GM12878 (cell line): ENCODE results near the gene ARHGAP9. TPM values are rescaled to one million over a fixed set of nuclear protein-coding genes. Genes with fewer than 3 reads are reported as not detected.

ENCODE experiments used
- ATAC-seq: fragments of 200-7000 bp; cut with Tn5 transposase; 3 replicates; pipeline ENCODE4 v1.9.1; 2020; ENCODE audit warnings: mild to moderate bottlenecking, moderate library complexity
- BruUV-seq: library from RNA; stranded (reverse); fragments of 400-500 nt; replicated peaks from 2 replicates; lab custom pipeline; 2021; lab: Mats Ljungman, UMichigan
- CTCF ChIA-PET: fragments of 300-600 bp; sonication (Branson Sonifier 250); formaldehyde crosslinking; extraction: SDS; loops from one replicate; lab custom pipeline; 2021; ENCODE audit warnings: inconsistent platforms; lab: Yijun Ruan, JAX
- POLR2A ChIA-PET: fragments of 350-600 bp; formaldehyde crosslinking; extraction: SDS; loops from one replicate; lab custom pipeline; 2021; ENCODE audit warnings: inconsistent platforms; lab: Charles Lee
- RAD21 ChIA-PET: fragments of 300-600 bp; sonication (Branson Sonifier 250); formaldehyde crosslinking; loops from one replicate; lab custom pipeline; 2023; ENCODE audit warnings: antibody characterized with exemption; ENCODE audit not compliant: unreplicated experiment; lab: Charles Lee
- SMC1A ChIA-PET: fragments of 300-600 bp; sonication (Branson Sonifier 250); formaldehyde crosslinking; loops from one replicate; lab custom pipeline; 2023; ENCODE audit not compliant: unreplicated experiment, uncharacterized antibody; lab: Charles Lee
- DNase-seq: peaks from one replicate; pipeline ENCODE4 v3.0.0-alpha.2; 2011; ENCODE audit warnings: low read depth, low spot score
- FAIRE-seq: peaks from 3 replicates; lab custom pipeline; 2011; peaks lifted over from hg19 to GRCh38; lab: Jason Lieb, UNC
- H2AFZ ChIP-seq: 2 replicates; pipeline ENCODE4 v1.6.0; 2011; ENCODE audit warnings: low read depth, low read length, control low read depth; ENCODE audit not compliant: control insufficient read depth
- H3K27ac ChIP-seq: 2 replicates; pipeline ENCODE4 v1.5.1; 2011; ENCODE audit warnings: control low read depth; ENCODE audit not compliant: control insufficient read depth, insufficient read depth
- H3K27me3 ChIP-seq, 2 experiments: replicated peaks in 1 of 2; 2 replicates each; pipeline versions ENCODE4 v1.6.0 to v1.6.1; 2011; ENCODE audit warnings: low read length in 1 of 2; ENCODE audit not compliant: control insufficient read depth in 2 of 2, insufficient read depth in 2 of 2
- H3K36me3 ChIP-seq, 2 experiments: 2 replicates each; pipeline ENCODE4 v1.5.1; 2011; ENCODE audit warnings: low read length in 1 of 2; ENCODE audit not compliant: control insufficient read depth in 2 of 2, insufficient read depth in 2 of 2
- H3K4me1 ChIP-seq: 2 replicates; pipeline ENCODE4 v1.6.1; 2011; ENCODE audit warnings: mild to moderate bottlenecking, low read length, moderate library complexity, mixed read lengths; ENCODE audit not compliant: control insufficient read depth, insufficient read depth
- H3K4me2 ChIP-seq: 2 replicates; pipeline ENCODE4 v1.6.0; 2011; ENCODE audit warnings: control low read depth; ENCODE audit not compliant: control insufficient read depth, insufficient read depth
- H3K4me3 ChIP-seq: fragments of 200-600 bp; sonication (generic); 2 replicates; pipeline ENCODE4 v1.5.1; 2016
- H3K79me2 ChIP-seq: 2 replicates; pipeline ENCODE4 v1.6.0; 2011; ENCODE audit warnings: low read length; ENCODE audit not compliant: control insufficient read depth, insufficient read depth
- H3K9ac ChIP-seq: 2 replicates; pipeline ENCODE4 v1.8.0; 2011; ENCODE audit warnings: low read length, control low read depth, mixed read lengths; ENCODE audit not compliant: control insufficient read depth, insufficient read depth
- H3K9me3 ChIP-seq: replicated peaks from 3 replicates; pipeline ENCODE4 v1.5.1; 2011; ENCODE audit warnings: mild to moderate bottlenecking, low read length; ENCODE audit not compliant: control insufficient read depth, insufficient read depth
- H4K20me1 ChIP-seq: 2 replicates; pipeline ENCODE4 v1.6.0; 2011; ENCODE audit not compliant: control insufficient read depth, insufficient read depth
- GATAD2B ChIP-seq: fragments of 450-650 bp; conservative IDR thresholded peaks from 2 replicates; pipeline ENCODE4 v1.6.1; 2017; ENCODE audit warnings: low read depth, mild to moderate bottlenecking, moderate library complexity
- HCFC1 ChIP-seq: fragments of 150-350 bp; IDR thresholded peaks from 2 replicates; pipeline ENCODE4 v1.6.1; 2014; ENCODE audit warnings: low read length
- POLR2AphosphoS5 ChIP-seq: IDR thresholded peaks from 2 replicates; pipeline ENCODE4 v1.6.1; 2011; ENCODE audit warnings: mild to moderate bottlenecking, low read length, inconsistent platforms
- SMARCA5 ChIP-seq: fragments of 450-650 bp; IDR thresholded peaks from 2 replicates; pipeline ENCODE4 v1.6.1; 2017; ENCODE audit warnings: mild to moderate bottlenecking
- STAT1 ChIP-seq: fragments of 450-650 bp; conservative IDR thresholded peaks from 2 replicates; pipeline ENCODE4 v1.6.1; 2014; ENCODE audit warnings: antibody characterized with exemption, mild to moderate bottlenecking
- YBX1 ChIP-seq: fragments of 450-650 bp; IDR thresholded peaks from 2 replicates; pipeline ENCODE4 v1.6.1; 2016; ENCODE audit warnings: antibody characterized with exemption
- ZNF622 ChIP-seq: fragments of 450-650 bp; IDR thresholded peaks from 2 replicates; pipeline ENCODE4 v1.6.1; 2017; ENCODE audit warnings: mild to moderate bottlenecking, inconsistent platforms
- WGBS: methylation state at CpG from one replicate; pipeline ENCODE4 v1.1.6; 2016; ENCODE audit warnings: low lambda C conversion rate; ENCODE audit not compliant: insufficient replicate concordance, insufficient coverage; ENCODE audit errors: missing lambda C conversion rate; 5-methylcytosine and 5-hydroxymethylcytosine counted together
- in situ Hi-C: fragments of 300-500 bp; cut with MboI; formaldehyde crosslinking; loops from 9 replicates; pipeline ENCODE4 v1.14.3; 2018; ENCODE audit warnings: mixed read lengths
- intact Hi-C: fragments of 100-400 bp; cut with micrococcal nuclease; formaldehyde crosslinking; loops from one replicate; pipeline ENCODE4 v1.14.2; 2022; ENCODE audit not compliant: unreplicated experiment
- polyA plus RNA-seq, 11 experiments: library from polyadenylated mRNA; depleted of rRNA in 4 of 11; unstranded in 6 of 11; stranded (reverse) in 5 of 11; fragments of >200 nt; fragmentation: Nextera tagmentation in 4 of 11; fragmentation: Illumina TruSeq in 1 of 11; extraction: Ambion mirVana in 4 of 11; extraction: Trizol in 1 of 11; gene quantifications; 1 replicate in 1 of 11; 2 replicates in 10 of 11; pipeline versions ENCODE4 v1.2.1 to v1.2.3, GENCODE V29; 2011 to 2016; ENCODE audit warnings: inconsistent platforms in 2 of 11, missing spikeins in 2 of 11, low read depth in 1 of 11
- total RNA-seq, 4 experiments: library from RNA; depleted of rRNA in 3 of 4; stranded (reverse); fragments of >200 nt in 3 of 4; fragmentation: Illumina TruSeq in 1 of 4; extraction: Trizol in 1 of 4; gene quantifications; 2 replicates each; pipeline versions ENCODE4 v1.2.1 to v1.2.3, GENCODE V29; 2013 to 2021
- TF ChIP-seq, protein P1 (sequence below): IDR thresholded peaks from 2 replicates; pipeline ENCODE4 v1.6.1; 2012; ENCODE audit warnings: improper control_type of control experiment, low read depth, low read length; ENCODE audit not compliant: insufficient replicate concordance
- TF ChIP-seq, protein P2 (sequence below): IDR thresholded peaks from 2 replicates; pipeline ENCODE4 v1.6.1; 2011; ENCODE audit warnings: borderline replicate concordance, low read depth, mild to moderate bottlenecking, moderate library complexity, low read length; ENCODE audit not compliant: insufficient read depth, poor library complexity, severe bottlenecking

ARHGAP9 gene
- total and polyA plus RNA-seq, 10 of the 15 experiments (the other 5 are each of a cell fraction or from before 2014, with no cell fraction given), result 19.5 to 102 (median 76.8) TPM

DNA sequence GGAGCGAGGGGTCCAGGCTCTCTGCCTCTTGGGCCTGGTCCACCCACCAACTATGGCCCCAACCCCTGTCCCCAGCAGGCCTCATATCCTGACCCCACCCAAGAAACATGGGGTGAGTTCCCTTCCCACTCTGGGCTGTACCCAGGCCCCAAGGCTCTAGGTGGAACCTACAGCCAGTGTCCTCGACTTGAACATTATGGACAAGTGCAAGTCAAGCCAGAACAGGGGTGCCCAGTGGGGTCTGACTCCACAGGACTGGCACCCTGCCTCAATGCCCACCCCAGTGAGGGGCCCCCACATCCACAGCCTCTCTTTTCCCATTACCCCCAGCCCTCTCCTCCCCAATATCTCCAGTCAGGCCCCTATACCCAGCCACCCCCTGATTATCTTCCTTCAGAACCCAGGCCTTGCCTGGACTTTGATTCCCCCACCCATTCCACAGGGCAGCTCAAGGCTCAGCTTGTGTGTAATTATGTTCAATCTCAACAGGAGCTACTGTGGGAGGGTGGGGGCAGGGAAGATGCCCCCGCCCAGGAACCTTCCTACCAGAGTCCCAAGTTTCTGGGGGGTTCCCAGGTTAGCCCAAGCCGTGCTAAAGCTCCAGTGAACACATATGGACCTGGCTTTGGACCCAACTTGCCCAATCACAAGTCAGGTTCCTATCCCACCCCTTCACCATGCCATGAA, 8.6 kb downstream of the ARHGAP9 start:
- CTCF ChIA-PET, result interaction anchor here (1.2 to 2.2 kb wide), 3 partner anchors 8 to 9 kb away, joined by 3 to 8 read pairs (median 4); partner anchors contain the start of gene ARHGAP9
- DNase-seq, result no peak
- ATAC-seq, result no peak

GRCh38 chr12:57470286-57470969, 9.2 kb downstream of the ARHGAP9 start:
- POLR2A ChIA-PET, result interaction anchor here (0.5 kb wide), 1 partner anchor 43 kb away, joined by 3 read pairs; no protein-coding TSS in a partner anchor
- in situ Hi-C loops, result no loop called here
- H3K4me2 ChIP-seq, result no peak overlapping the region
- no peak overlapping the region for H3K4me3 ChIP-seq
- DNase-seq, result no peak
- peaks cover 10% of the 10 kb centered on the region for H3K79me2 ChIP-seq
- SMC1A ChIA-PET, result no interaction called here
- peaks cover 1 to 33% of the 10 kb centered on the region in 2 experiments for H3K36me3 ChIP-seq
- no peak for FAIRE-seq
- no TSS peak for BruUV-seq
- CTCF ChIA-PET, result interaction anchor here (1.5 to 2.0 kb wide), 4 partner anchors 10 to 17 kb away, joined by 3 to 6 read pairs (median 5); partner anchors contain the start of genes ARHGAP9, GLI1 and INHBE
- RAD21 ChIA-PET, result interaction anchor here (1.4 kb wide), 1 partner anchor 11 kb away, joined by 3 read pairs; no protein-coding TSS in a partner anchor
- H3K4me1 ChIP-seq, result peaks cover 8% of the 10 kb centered on the region
- no peak for ATAC-seq
- intact Hi-C loops, result loop anchor here (10.0 kb wide), 1 partner anchor 284 kb away; the partner anchor contains the start of genes CDK4 and MARCHF9
- no peaks in the 10 kb centered on the region for H3K27me3 ChIP-seq
- no peak overlapping the region for H3K9ac ChIP-seq
- no peaks in the 10 kb centered on the region for H3K9me3 ChIP-seq
- WGBS, result over 99% methylated on average over 14 of the region's 14 CpGs
- H4K20me1 ChIP-seq, result no peaks in the 10 kb centered on the region
- no peak overlapping the region for H3K27ac ChIP-seq
- no peak overlapping the region for H2AFZ ChIP-seq
- TF ChIP-seq, protein P1, sequence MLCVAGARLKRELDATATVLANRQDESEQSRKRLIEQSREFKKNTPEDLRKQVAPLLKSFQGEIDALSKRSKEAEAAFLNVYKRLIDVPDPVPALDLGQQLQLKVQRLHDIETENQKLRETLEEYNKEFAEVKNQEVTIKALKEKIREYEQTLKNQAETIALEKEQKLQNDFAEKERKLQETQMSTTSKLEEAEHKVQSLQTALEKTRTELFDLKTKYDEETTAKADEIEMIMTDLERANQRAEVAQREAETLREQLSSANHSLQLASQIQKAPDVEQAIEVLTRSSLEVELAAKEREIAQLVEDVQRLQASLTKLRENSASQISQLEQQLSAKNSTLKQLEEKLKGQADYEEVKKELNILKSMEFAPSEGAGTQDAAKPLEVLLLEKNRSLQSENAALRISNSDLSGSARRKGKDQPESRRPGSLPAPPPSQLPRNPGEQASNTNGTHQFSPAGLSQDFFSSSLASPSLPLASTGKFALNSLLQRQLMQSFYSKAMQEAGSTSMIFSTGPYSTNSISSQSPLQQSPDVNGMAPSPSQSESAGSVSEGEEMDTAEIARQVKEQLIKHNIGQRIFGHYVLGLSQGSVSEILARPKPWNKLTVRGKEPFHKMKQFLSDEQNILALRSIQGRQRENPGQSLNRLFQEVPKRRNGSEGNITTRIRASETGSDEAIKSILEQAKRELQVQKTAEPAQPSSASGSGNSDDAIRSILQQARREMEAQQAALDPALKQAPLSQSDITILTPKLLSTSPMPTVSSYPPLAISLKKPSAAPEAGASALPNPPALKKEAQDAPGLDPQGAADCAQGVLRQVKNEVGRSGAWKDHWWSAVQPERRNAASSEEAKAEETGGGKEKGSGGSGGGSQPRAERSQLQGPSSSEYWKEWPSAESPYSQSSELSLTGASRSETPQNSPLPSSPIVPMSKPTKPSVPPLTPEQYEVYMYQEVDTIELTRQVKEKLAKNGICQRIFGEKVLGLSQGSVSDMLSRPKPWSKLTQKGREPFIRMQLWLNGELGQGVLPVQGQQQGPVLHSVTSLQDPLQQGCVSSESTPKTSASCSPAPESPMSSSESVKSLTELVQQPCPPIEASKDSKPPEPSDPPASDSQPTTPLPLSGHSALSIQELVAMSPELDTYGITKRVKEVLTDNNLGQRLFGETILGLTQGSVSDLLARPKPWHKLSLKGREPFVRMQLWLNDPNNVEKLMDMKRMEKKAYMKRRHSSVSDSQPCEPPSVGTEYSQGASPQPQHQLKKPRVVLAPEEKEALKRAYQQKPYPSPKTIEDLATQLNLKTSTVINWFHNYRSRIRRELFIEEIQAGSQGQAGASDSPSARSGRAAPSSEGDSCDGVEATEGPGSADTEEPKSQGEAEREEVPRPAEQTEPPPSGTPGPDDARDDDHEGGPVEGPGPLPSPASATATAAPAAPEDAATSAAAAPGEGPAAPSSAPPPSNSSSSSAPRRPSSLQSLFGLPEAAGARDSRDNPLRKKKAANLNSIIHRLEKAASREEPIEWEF, result no peak
- TF ChIP-seq GATAD2B (no peak), STAT1 (no peak), SMARCA5 (no peak), HCFC1 (no peak)
- TF ChIP-seq, protein P2, sequence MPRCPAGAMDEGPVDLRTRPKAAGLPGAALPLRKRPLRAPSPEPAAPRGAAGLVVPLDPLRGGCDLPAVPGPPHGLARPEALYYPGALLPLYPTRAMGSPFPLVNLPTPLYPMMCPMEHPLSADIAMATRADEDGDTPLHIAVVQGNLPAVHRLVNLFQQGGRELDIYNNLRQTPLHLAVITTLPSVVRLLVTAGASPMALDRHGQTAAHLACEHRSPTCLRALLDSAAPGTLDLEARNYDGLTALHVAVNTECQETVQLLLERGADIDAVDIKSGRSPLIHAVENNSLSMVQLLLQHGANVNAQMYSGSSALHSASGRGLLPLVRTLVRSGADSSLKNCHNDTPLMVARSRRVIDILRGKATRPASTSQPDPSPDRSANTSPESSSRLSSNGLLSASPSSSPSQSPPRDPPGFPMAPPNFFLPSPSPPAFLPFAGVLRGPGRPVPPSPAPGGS, result no peak

More for the DNA sequence above, 8.6 kb downstream of the ARHGAP9 start:
- peaks cover 1 to 33% of the 10 kb centered on the region in 2 experiments for H3K36me3 ChIP-seq
- no peak overlapping the region for H3K4me2 ChIP-seq
- WGBS, result 95% methylated on average over 4 of the region's 4 CpGs
- in situ Hi-C loops, result no loop called here
- H4K20me1 ChIP-seq, result no peaks in the 10 kb centered on the region
- BruUV-seq, result no TSS peak
- intact Hi-C loops, result loop anchor here (10.0 kb wide), 1 partner anchor 284 kb away; the partner anchor contains the start of genes CDK4 and MARCHF9
- TF ChIP-seq POLR2AphosphoS5 (no peak), YBX1 (no peak), ZNF622 (no peak)
- ChIA-PET POLR2A (interaction anchor here (0.5 to 1.0 kb wide), 3 partner anchors 8 to 43 kb away, joined by 3 to 4 read pairs (median 3); no protein-coding TSS in a partner anchor), RAD21 (interaction anchor here (1.0 kb wide), 1 partner anchor 12 kb away, joined by 3 read pairs; no protein-coding TSS in a partner anchor), SMC1A (no interaction called here)
- no peak overlapping the region for H3K4me3 ChIP-seq
- H3K27me3 ChIP-seq, result no peaks in the 10 kb centered on the region
- peaks cover 16% of the 10 kb centered on the region for H3K79me2 ChIP-seq
- no peak overlapping the region for H3K9ac ChIP-seq
- no peaks in the 10 kb centered on the region for H3K9me3 ChIP-seq
- no peak overlapping the region for H3K27ac ChIP-seq
- no peak overlapping the region for H2AFZ ChIP-seq
- no peak for FAIRE-seq
- H3K4me1 ChIP-seq, result peaks cover 8% of the 10 kb centered on the region
